Lower leg skin (tissue), 4 donors: ENCODE data around the gene ANOS1. TPM values are rescaled to one million over a fixed set of nuclear protein-coding genes. Genes with fewer than 3 reads are reported as not detected.

Experiments
- DNase-seq, 2 donors: peaks; one replicate each; pipeline ENCODE4 v3.0.0-alpha.2; 2019; ENCODE audit warnings: low spot score in 2 of 2
- H3K4me3 ChIP-seq: fragments of 200-600 bp; sonication (generic); 2 replicates; pipeline ENCODE4 v1.5.1; 2017; ENCODE audit warnings: mild to moderate bottlenecking, low read depth; ENCODE audit not compliant: poor library complexity, severe bottlenecking
- POLR2A ChIP-seq, 2 donors: fragments of 450-650 bp; IDR thresholded peaks; one replicate each; pipeline ENCODE4 v1.6.1; 2016 to 2017; ENCODE audit warnings: antibody characterized with exemption in 2 of 2, mild to moderate bottlenecking in 1 of 2, moderate library complexity in 1 of 2
- WGBS, 2 donors: methylation state at CpG; one replicate each; pipeline ENCODE4 v1.1.5; 2018; 5-methylcytosine and 5-hydroxymethylcytosine counted together
- intact Hi-C: fragments of 100-400 bp; cut with DNase I; formaldehyde crosslinking; loops from one replicate; pipeline ENCODE4 v1.15.0; 2023; ENCODE audit warnings: low total_unique reads
- total RNA-seq, 4 donors: library from RNA; depleted of rRNA; stranded (reverse); fragments of >200 nt; gene quantifications; one replicate each; pipeline ENCODE4 v1.1.0, GENCODE V29; 2016
- TF ChIP-seq, protein P1 (sequence below), 3 donors: fragments of 450-650 bp; IDR thresholded peaks; one replicate each; pipeline ENCODE4 v1.5.1; 2016; ENCODE audit warnings: antibody characterized with exemption in 3 of 3, mild to moderate bottlenecking in 3 of 3, moderate library complexity in 2 of 3

Gene ANOS1
- total RNA-seq, 4 donors from 2014 or later = 2.7 to 7.5 (median 5.4) TPM

DNA sequence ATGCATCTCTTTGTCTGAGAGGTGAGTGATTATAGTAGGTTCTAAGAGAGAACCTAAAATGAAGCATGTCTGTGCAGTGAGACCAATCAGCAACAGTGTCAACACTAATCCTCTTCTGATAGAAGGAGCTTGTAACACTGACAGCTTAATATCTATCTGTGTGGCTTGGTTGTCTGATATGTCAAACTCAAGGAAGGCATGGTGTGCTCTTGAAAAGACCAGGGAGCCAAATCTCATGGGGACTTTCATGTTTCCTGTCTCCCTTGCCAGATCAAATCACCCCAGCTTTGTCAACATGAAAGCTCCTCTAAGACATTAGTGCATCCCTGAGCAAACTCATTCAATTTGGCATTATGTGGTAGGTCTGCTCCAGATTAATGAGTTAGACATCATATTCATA is 95.4 kb downstream of the ANOS1 start:
- DNase-seq = no peak
- H3K4me3 ChIP-seq = no peak overlapping the region
- intact Hi-C loops = no loop called here
- TF ChIP-seq, protein P1, sequence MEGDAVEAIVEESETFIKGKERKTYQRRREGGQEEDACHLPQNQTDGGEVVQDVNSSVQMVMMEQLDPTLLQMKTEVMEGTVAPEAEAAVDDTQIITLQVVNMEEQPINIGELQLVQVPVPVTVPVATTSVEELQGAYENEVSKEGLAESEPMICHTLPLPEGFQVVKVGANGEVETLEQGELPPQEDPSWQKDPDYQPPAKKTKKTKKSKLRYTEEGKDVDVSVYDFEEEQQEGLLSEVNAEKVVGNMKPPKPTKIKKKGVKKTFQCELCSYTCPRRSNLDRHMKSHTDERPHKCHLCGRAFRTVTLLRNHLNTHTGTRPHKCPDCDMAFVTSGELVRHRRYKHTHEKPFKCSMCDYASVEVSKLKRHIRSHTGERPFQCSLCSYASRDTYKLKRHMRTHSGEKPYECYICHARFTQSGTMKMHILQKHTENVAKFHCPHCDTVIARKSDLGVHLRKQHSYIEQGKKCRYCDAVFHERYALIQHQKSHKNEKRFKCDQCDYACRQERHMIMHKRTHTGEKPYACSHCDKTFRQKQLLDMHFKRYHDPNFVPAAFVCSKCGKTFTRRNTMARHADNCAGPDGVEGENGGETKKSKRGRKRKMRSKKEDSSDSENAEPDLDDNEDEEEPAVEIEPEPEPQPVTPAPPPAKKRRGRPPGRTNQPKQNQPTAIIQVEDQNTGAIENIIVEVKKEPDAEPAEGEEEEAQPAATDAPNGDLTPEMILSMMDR (IDR thresholded peaks at IDR 0.05) = no peak
- TF ChIP-seq POLR2A (IDR thresholded peaks at IDR 0.05) = no peak

DNA sequence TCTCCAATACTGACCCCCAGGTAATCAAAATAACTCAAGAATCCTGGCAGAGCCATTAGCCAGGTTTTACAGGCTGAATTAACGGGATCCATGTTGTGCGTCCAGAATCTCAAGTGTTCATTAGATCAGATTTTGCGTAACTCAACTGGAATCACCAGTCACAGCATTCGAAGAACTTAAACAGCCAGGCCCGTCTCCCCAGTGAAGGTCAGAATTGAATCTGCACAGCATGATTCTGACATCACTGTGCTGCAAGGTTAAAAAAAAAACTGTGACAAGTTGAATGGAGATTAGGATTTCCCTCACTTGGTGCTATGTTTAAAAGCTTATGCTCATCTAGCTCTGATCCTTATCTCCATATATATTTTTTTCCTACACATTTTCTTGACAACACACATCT is 96.1 kb downstream of the ANOS1 start:
- H3K4me3 ChIP-seq = no peak overlapping the region
- DNase-seq = no peak
- WGBS, 2 donors = 73 to 93% methylated on average over 5 of the region's 5 CpGs
- intact Hi-C loops = no loop called here
- TF ChIP-seq POLR2A (IDR thresholded peaks at IDR 0.05) = no peak
- TF ChIP-seq, protein P1 (IDR thresholded peaks at IDR 0.05) = no peak

DNA sequence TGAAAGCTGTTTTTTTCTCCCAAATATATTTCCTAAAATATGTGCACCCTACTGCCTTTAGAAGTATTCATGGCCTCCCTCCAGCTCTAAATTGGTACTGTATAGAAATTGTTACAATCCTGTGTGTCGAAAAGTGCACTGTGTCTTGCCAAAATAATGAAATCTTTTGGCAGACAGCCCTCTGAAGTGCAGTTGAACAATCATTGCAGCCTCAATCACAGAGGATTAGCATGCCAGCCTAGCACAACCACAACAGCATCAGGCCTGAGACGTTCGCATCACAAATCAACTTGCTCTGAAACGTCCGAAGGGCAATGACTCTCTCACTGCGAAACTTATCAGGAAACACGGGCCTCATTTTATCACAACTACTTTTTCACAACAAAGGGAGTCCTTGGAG is 99.0 kb downstream of the ANOS1 start:
- H3K4me3 ChIP-seq = no peak overlapping the region
- no peak for DNase-seq
- 27 to 31% methylated on average over 7 of the region's 7 CpGs for WGBS, 2 donors
- TF ChIP-seq POLR2A (IDR thresholded peaks at IDR 0.05) = no peak
- TF ChIP-seq, protein P1 (IDR thresholded peaks at IDR 0.05) = no peak
- intact Hi-C loops = no loop called here

DNA sequence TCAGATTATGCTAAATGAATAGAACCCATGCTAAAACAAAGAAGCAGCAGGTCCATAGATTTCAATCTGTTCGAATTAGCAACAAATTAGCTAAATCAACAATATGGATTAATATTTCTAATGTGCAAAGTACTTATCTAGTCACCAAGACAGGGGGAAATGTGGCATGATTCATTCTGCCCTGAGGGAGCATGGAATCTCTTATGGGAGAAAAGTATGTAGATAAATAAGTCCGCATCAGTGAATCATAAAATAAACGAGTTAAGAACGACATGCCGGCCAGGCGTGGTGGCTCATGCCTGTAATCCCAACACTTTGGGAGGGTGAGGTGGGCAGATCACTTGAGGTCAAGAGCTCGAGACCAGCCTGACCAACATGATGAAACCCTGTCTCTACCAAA is 102.1 kb downstream of the ANOS1 start:
- 62 to 72% methylated on average over 7 of the region's 7 CpGs for WGBS, 2 donors
- TF ChIP-seq, protein P1 (IDR thresholded peaks at IDR 0.05) = no peak
- TF ChIP-seq POLR2A (IDR thresholded peaks at IDR 0.05) = no peak
- no peak for DNase-seq
- H3K4me3 ChIP-seq = no peak overlapping the region
- intact Hi-C loops = no loop called here

DNA sequence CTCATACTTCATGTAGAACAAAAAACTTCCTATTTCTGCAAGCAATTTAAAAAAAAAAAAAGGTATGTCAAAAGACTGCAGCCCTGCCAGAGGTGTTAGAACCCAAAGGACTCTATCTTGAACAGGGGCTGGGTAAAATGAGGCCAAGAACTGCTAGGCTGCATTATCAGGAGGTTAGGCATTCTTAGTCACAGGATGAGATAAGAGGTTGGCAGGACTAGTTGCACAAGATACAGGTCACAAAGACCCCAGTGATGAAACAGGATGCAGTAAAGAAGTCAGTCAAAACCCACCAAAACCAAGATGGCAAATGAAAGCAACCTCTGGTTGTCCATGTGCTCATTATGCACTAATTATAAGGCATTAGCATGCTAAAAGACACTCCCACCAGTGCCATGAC is 104.1 kb downstream of the ANOS1 start:
- TF ChIP-seq POLR2A (IDR thresholded peaks at IDR 0.05) = no peak
- TF ChIP-seq, protein P1 (IDR thresholded peaks at IDR 0.05) = no peak
- no peak for DNase-seq
- intact Hi-C loops = no loop called here
- H3K4me3 ChIP-seq = no peak overlapping the region

DNA sequence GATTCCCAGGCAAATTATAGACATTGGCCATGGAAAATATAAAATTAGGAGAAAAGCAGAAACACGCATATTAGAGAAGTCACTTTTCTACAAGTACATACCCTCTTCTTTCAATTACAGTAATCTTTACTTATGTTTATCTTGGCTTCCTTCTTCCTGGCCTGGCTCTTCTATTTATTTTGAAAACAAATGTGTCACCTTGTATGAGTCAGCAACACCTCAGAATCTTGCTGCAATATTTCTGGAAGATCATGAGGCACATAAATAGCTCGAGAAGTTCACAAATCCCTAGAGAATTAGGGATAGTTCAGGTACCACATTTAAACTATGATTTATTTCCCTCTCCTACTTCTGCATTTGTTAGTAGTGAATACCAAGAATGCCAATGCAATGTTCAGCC is 124.6 kb downstream of the ANOS1 start:
- H3K4me3 ChIP-seq = no peak overlapping the region
- no peak for TF ChIP-seq POLR2A (IDR thresholded peaks at IDR 0.05)
- TF ChIP-seq, protein P1 (IDR thresholded peaks at IDR 0.05) = no peak
- intact Hi-C loops = no loop called here
- DNase-seq = no peak
- 50 to 57% methylated on average over 2 of the region's 2 CpGs for WGBS, 2 donors
